SK-N-SH (cell line): ENCODE measurements around the gene SLC44A5. TPM values are rescaled to one million over a fixed set of nuclear protein-coding genes. Genes with fewer than 3 reads are reported as not detected.

Experiments used
- CTCF ChIA-PET: fragments of 300-600, 350-600 bp; formaldehyde crosslinking; extraction: SDS; loops from one replicate; lab custom pipeline; 2021; lab: Yijun Ruan, JAX
- POLR2A ChIA-PET: fragments of 350-600 bp; sonication (Branson Sonifier 250); formaldehyde crosslinking; extraction: SDS; loops from one replicate; lab custom pipeline; 2020; ENCODE audit warnings: antibody characterized with exemption, inconsistent platforms; lab: Yijun Ruan, JAX
- DNase-seq: peaks from one replicate; pipeline ENCODE4 v3.0.0; 2012
- H2AFZ ChIP-seq: fragments of 200-600 bp; sonication (generic); 2 replicates; pipeline ENCODE4 v1.8.1; 2016; ENCODE audit warnings: antibody characterized with exemption, mild to moderate bottlenecking, low read depth
- H3F3A ChIP-seq: fragments of 200-600 bp; sonication (generic); replicated peaks from 2 replicates; pipeline ENCODE3; 2016; ENCODE audit warnings: antibody characterized with exemption, mild to moderate bottlenecking; ENCODE audit not compliant: insufficient read depth
- H3K27ac ChIP-seq, 2 experiments: fragments of 200-500 bp in 1 of 2; fragments of 200-600 bp in 1 of 2; sonication (Bioruptor generic) in 1 of 2; sonication (generic), shearing (Covaris generic) in 1 of 2; 2 replicates each; pipeline versions ENCODE4 v1.5.1 to v1.6.1; 2014 to 2016; ENCODE audit warnings: low read depth in 2 of 2, inconsistent platforms in 1 of 2, low read length in 1 of 2, mild to moderate bottlenecking in 1 of 2, mixed read lengths in 1 of 2
- H3K27me3 ChIP-seq: fragments of 200-600 bp; sonication (generic), shearing (Covaris generic); 2 replicates; pipeline ENCODE4 v1.6.1; 2016; ENCODE audit warnings: mixed run types; ENCODE audit not compliant: insufficient read depth
- H3K36me3 ChIP-seq, 2 experiments: fragments of 200-500 bp in 1 of 2; fragments of 200-600 bp in 1 of 2; sonication (Bioruptor generic) in 1 of 2; sonication (generic) in 1 of 2; replicated peaks in 1 of 2; 2 replicates each; pipeline versions ENCODE3 to v1.5.1; 2014 to 2016; ENCODE audit warnings: low read length in 1 of 2, mild to moderate bottlenecking in 1 of 2; ENCODE audit not compliant: insufficient read depth in 2 of 2, control insufficient read depth in 1 of 2
- H3K4me1 ChIP-seq, 2 experiments: fragments of 200-500 bp in 1 of 2; fragments of 200-600 bp in 1 of 2; sonication (Bioruptor generic) in 1 of 2; sonication (generic), shearing (Covaris generic) in 1 of 2; 2 replicates each; pipeline versions ENCODE4 v1.5.1 to v1.6.1; 2014 to 2016; ENCODE audit warnings: low read depth in 1 of 2, low read length in 1 of 2, mixed run types in 1 of 2; ENCODE audit not compliant: insufficient read depth in 2 of 2, control insufficient read depth in 1 of 2
- H3K4me2 ChIP-seq: fragments of 200-600 bp; sonication (generic), shearing (Covaris generic); 2 replicates; pipeline ENCODE4 v1.6.1; 2017; ENCODE audit warnings: mixed run types
- H3K4me3 ChIP-seq, 2 experiments: fragments of 200-500 bp in 1 of 2; fragments of 200-600 bp in 1 of 2; sonication (Bioruptor generic) in 1 of 2; sonication (generic), shearing (Covaris generic) in 1 of 2; 2 replicates each; pipeline versions ENCODE4 v1.5.1 to v1.8.1; 2014 to 2016; ENCODE audit warnings: low read depth in 2 of 2, inconsistent platforms in 1 of 2, low read length in 1 of 2, mild to moderate bottlenecking in 1 of 2, mixed read lengths in 1 of 2, moderate library complexity in 1 of 2
- H3K79me2 ChIP-seq: fragments of 200-600 bp; sonication (generic); 2 replicates; pipeline ENCODE4 v1.8.1; 2017; ENCODE audit warnings: mild to moderate bottlenecking; ENCODE audit not compliant: insufficient read depth
- H3K9ac ChIP-seq: fragments of 200-600 bp; sonication (generic); 2 replicates; pipeline ENCODE4 v1.6.1; 2017; ENCODE audit warnings: mixed run types
- H3K9me2 ChIP-seq: fragments of 200-600 bp; sonication (generic); 2 replicates; pipeline ENCODE4 v1.6.1; 2017; ENCODE audit warnings: mixed run types
- H3K9me3 ChIP-seq: fragments of 200-600 bp; sonication (generic); 2 replicates; pipeline ENCODE4 v1.6.1; 2017; ENCODE audit warnings: mixed run types, mild to moderate bottlenecking, moderate library complexity
- H4K20me1 ChIP-seq: fragments of 200-600 bp; sonication (generic); 2 replicates; pipeline ENCODE4 v1.6.1; 2017; ENCODE audit warnings: mild to moderate bottlenecking, mixed run types; ENCODE audit not compliant: insufficient read depth
- CHD2 ChIP-seq: fragments of 150-350 bp; IDR thresholded peaks from 2 replicates; pipeline ENCODE4 v1.6.1; 2018; ENCODE audit warnings: low read length; ENCODE audit not compliant: partially characterized antibody
- FOXJ3 ChIP-seq: sonication (generic); formaldehyde crosslinking; IDR thresholded peaks from 2 replicates; pipeline ENCODE4 v1.5.1; 2020; ENCODE audit warnings: mild to moderate bottlenecking, missing genetic modification reagents
- GABPA ChIP-seq: IDR thresholded peaks from 2 replicates; pipeline ENCODE4 v1.4.0; 2012; ENCODE audit warnings: low read depth, mild to moderate bottlenecking
- GATA2 ChIP-seq: sonication (generic); formaldehyde crosslinking; IDR thresholded peaks from 2 replicates; pipeline ENCODE4 v1.5.0; 2020; ENCODE audit warnings: mild to moderate bottlenecking, missing genetic modification reagents
- IRF3 ChIP-seq: fragments of 150-350 bp; IDR thresholded peaks from 2 replicates; pipeline ENCODE4 v1.6.1; 2016; ENCODE audit warnings: mild to moderate bottlenecking, low read depth, low read length
- NFIC ChIP-seq: IDR thresholded peaks from 2 replicates; pipeline ENCODE4 v1.4.0; 2012; ENCODE audit warnings: borderline replicate concordance
- NRF1 ChIP-seq: IDR thresholded peaks from 2 replicates; pipeline ENCODE4 v1.6.1; 2012; ENCODE audit warnings: low read depth, mild to moderate bottlenecking, low read length
- PBX3 ChIP-seq: IDR thresholded peaks from 2 replicates; pipeline ENCODE4; 2012
- POLR2AphosphoS5 ChIP-seq: IDR thresholded peaks from 2 replicates; pipeline ENCODE4 v1.6.1; 2012; ENCODE audit warnings: low read depth, low read length
- RCOR1 ChIP-seq: fragments of 150-350 bp; IDR thresholded peaks from 2 replicates; pipeline ENCODE4 v1.6.1; 2017; ENCODE audit warnings: antibody characterized with exemption, low read length
- TAF1 ChIP-seq: IDR thresholded peaks from 2 replicates; pipeline ENCODE4 v1.6.1; 2012; ENCODE audit warnings: low read depth, mild to moderate bottlenecking, low read length, moderate library complexity, borderline replicate concordance
- USF1 ChIP-seq: IDR thresholded peaks from 2 replicates; pipeline ENCODE4 v1.4.0; 2012; ENCODE audit warnings: low read depth, borderline replicate concordance
- USF2 ChIP-seq: fragments of 150-350 bp; IDR thresholded peaks from 2 replicates; pipeline ENCODE4 v1.6.1; 2017; ENCODE audit warnings: antibody characterized with exemption, low read length, low read depth, borderline replicate concordance
- WGBS: methylation state at CpG from one replicate; pipeline ENCODE4 v1.1.6; 2017; ENCODE audit warnings: low lambda C conversion rate; 5-methylcytosine and 5-hydroxymethylcytosine counted together
- polyA plus RNA-seq, 3 experiments: library from polyadenylated mRNA; depleted of rRNA; stranded (reverse); fragments of >200 nt; gene quantifications; 2 replicates each; pipeline ENCODE4 v1.2.3, GENCODE V29; 2012

The SLC44A5 gene
- polyA plus RNA-seq, 1 of the 3 experiments (the other 2 are of a cell fraction) = 4.9 TPM

GRCh38 chr1:75588779-75589475 is 22.0 kb downstream of the SLC44A5 start (continued):
- TF ChIP-seq GABPA = no peak
- TF ChIP-seq USF1 = no peak
- no peak for TF ChIP-seq FOXJ3 (CRISPR knock-in tag)
- no peak for TF ChIP-seq GATA2 (CRISPR knock-in tag)
- no peak for TF ChIP-seq RCOR1
- no peak for TF ChIP-seq NFIC

- Histone ChIP-seq H4K20me1 (no peaks in the 10 kb centered on the region), H3K9ac (no peak overlapping the region), H3F3A (no peaks in the 10 kb centered on the region), H3K9me2 (no peaks in the 10 kb centered on the region), H3K4me2 (no peak overlapping the region), H3K27ac (no peak overlapping the region), H3K4me3 (no peak overlapping the region), H3K79me2 (no peaks in the 10 kb centered on the region), H3K27me3 (no peaks in the 10 kb centered on the region), H3K36me3 (no peaks in the 10 kb centered on the region), H2AFZ (no peak overlapping the region), H3K9me3 (no peaks in the 10 kb centered on the region; the same call in 1 of the 2 replicates), H3K4me1 (peaks cover 5 to 6% of the 10 kb centered on the region in 2 experiments; a peak in 1 of 4 replicates)
- ChIA-PET POLR2A (no interaction called here), CTCF (interaction anchor here (1.2 to 1.3 kb wide), 2 partner anchors 27 to 44 kb away, joined by 3 to 7 read pairs; no protein-coding TSS in a partner anchor)
- TF ChIP-seq TAF1 = no peak
- no peak for TF ChIP-seq USF2
- TF ChIP-seq PBX3 = no peak
- TF ChIP-seq IRF3 = no peak
- TF ChIP-seq POLR2AphosphoS5 = no peak
- TF ChIP-seq NRF1 = no peak
- no peak for TF ChIP-seq CHD2
- 83% methylated on average over 3 of the region's 3 CpGs for WGBS
- DNase-seq = no peak
Observed at GRCh38 chr1:75587692-75588091, 23.2 kb downstream of the SLC44A5 start.
